ENCODE data around the gene RGS7. TPM values are rescaled to one million over a fixed set of nuclear protein-coding genes. Genes with fewer than 3 reads are reported as not detected.

The RGS7 gene
- total and polyA plus RNA-seq, 2 experiments from 2014 or later: 0.32 to 1.7 TPM

DNA sequence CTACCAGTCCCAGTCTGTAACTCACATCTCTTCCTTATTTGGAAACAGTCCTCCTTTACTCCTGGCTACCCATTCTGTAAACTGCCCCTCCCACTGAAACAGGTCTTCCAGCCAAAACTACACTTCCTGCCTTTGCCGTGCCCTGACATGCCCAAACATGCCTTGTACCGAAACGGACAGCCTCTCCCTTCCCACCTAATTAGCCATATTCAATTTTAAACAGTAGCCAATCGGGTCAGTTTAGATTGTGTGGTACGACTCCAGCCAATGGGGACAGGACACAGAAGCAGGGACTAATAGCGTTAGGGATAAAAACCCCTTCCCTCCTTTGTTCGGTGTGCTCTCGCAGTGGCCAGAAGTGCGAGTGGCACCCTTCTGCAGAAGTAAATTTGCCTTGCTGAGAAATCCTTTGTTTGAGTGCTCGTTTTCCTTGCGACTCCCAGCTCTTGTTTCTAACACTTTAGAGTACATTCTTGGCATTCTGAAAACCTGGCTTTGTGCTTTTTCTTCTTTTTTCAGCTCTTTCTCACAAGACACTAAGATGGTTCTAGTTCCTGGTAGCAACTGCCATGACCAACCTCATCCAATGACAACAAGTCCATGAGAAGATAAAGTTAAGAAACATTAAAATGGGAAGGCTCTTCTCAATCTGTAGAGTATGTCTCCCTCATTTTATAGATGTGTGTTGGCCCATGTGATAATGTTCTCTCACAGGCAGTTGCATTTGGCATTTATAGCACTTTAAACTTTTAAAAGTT is 419.9 kb downstream of the RGS7 start:
- no peaks in the 10 kb centered on the region for H4K20me1 ChIP-seq (ENCODE audit: insufficient read depth)
- H2AFZ ChIP-seq: no peak overlapping the region
- H3K4me2 ChIP-seq (ENCODE audit: unreplicated experiment): no peak overlapping the region
- no peaks in the 10 kb centered on the region for H3K27me3 ChIP-seq (replicated peaks; ENCODE audit: insufficient read depth)
- H3K79me2 ChIP-seq (ENCODE audit: insufficient read depth): no peaks in the 10 kb centered on the region
- no peak overlapping the region for H3K4me3 ChIP-seq
- no peak for TF ChIP-seq EZH2 (IDR thresholded peaks at IDR 0.05; ENCODE audit: insufficient read depth, poor library complexity, severe bottlenecking)
- TF ChIP-seq EZH2phosphoT487 (IDR thresholded peaks at IDR 0.05; ENCODE audit: insufficient read depth, low read depth): no peak
- no peak overlapping the region for H3K27ac ChIP-seq
- H3K9me3 ChIP-seq (ENCODE audit: low read depth): no peaks in the 10 kb centered on the region
- DNase-seq: no peak
- 61 to 62% methylated on average over 11 of the region's 11 CpGs for WGBS, 2 experiments (ENCODE audit: low coverage in 1 of 2, low lambda C conversion rate in 2 of 2, missing lambda C conversion rate in 2 of 2)
- no peaks in the 10 kb centered on the region for H3K4me1 ChIP-seq (ENCODE audit: insufficient read depth)
- no peaks in the 10 kb centered on the region for H3K9me2 ChIP-seq (ENCODE audit: insufficient read depth)
- H3F3A ChIP-seq (ENCODE audit: insufficient read depth): no peaks in the 10 kb centered on the region
- in situ Hi-C loops (cut with MboI): no loop called here
- H3K9ac ChIP-seq: no peak overlapping the region
- no peaks in the 10 kb centered on the region for H3K36me3 ChIP-seq (ENCODE audit: low read depth)

DNA sequence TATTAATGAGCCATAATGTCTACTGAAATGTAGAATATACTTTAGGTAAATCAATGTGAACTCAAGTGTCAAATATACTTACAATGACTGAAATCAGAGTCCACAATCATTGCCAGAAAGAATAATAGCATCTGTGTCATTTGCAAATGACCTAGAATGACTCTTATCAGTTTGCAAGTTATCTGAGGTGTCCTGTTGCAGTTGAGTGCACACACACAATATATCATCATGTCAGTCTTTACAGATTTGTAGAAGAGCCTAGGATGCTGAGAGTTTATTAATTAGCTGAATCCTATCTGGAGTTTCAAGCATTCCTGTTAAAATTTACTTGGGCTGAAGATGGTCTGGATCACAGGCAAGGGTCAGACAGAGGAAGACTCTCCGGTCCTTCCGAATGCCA is 421.1 kb downstream of the RGS7 start:
- no peak for DNase-seq
- Histone ChIP-seq H3K36me3 (ENCODE audit: low read depth) (no peaks in the 10 kb centered on the region), H2AFZ (no peak overlapping the region), H3K4me3 (no peak overlapping the region), H3K27ac (no peak overlapping the region), H3K9me3 (ENCODE audit: low read depth) (no peaks in the 10 kb centered on the region), H3F3A (ENCODE audit: insufficient read depth) (no peaks in the 10 kb centered on the region), H3K79me2 (ENCODE audit: insufficient read depth) (no peaks in the 10 kb centered on the region), H3K4me2 (ENCODE audit: unreplicated experiment) (no peak overlapping the region), H3K27me3 (replicated peaks; ENCODE audit: insufficient read depth) (no peaks in the 10 kb centered on the region; the same call in 1 of the 2 replicates), H4K20me1 (ENCODE audit: insufficient read depth) (no peaks in the 10 kb centered on the region), H3K9ac (no peak overlapping the region), H3K9me2 (ENCODE audit: insufficient read depth) (no peaks in the 10 kb centered on the region), H3K4me1 (ENCODE audit: insufficient read depth) (no peaks in the 10 kb centered on the region)
- in situ Hi-C loops (cut with MboI): no loop called here
- no peak for TF ChIP-seq EZH2 (IDR thresholded peaks at IDR 0.05; ENCODE audit: insufficient read depth, poor library complexity, severe bottlenecking)
- no peak for TF ChIP-seq EZH2phosphoT487 (IDR thresholded peaks at IDR 0.05; ENCODE audit: insufficient read depth, low read depth)
- 53 to 88% methylated on average over 2 of the region's 2 CpGs for WGBS, 2 experiments (ENCODE audit: low coverage in 1 of 2, low lambda C conversion rate in 2 of 2, missing lambda C conversion rate in 2 of 2)

DNA sequence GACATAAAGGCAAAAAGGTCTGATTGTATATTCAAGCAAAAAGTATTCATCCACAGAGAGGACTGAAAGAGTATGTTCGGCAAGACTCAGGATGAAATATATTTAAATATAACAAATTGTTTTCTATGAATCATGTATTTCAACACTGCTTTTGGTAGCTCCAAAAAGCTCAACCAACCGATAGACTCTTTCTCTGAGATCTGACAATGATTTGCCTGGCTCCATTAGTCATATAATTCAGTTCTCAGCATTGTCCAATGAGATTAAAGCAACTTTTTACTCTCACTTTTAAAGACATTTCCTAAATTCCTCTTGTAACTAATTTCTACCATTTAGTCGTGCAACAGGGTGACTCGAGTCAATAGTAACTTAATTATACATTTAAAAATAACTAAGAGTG is 426.0 kb downstream of the RGS7 start:
- no peak for TF ChIP-seq EZH2 (IDR thresholded peaks at IDR 0.05; ENCODE audit: insufficient read depth, poor library complexity, severe bottlenecking)
- TF ChIP-seq EZH2phosphoT487 (IDR thresholded peaks at IDR 0.05; ENCODE audit: insufficient read depth, low read depth): no peak
- in situ Hi-C loops (cut with MboI): no loop called here

DNA sequence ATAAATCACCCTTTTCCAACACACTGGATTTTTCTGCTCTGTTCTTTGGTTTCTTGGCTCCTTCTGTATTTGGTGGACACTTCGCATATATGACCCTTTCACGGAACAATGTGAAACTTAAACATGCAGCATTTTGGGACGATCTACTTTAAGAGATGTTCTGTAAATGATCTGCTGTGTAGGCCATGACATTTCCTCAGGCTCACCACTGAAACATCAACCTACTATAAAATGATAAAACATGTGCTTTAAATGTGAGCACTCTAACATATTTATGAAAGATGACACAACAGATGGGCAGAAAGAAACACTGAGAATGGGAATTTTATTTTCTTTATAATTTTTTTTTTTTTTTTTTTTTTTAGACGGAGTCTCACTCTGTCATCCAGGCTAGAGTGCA is 428.7 kb downstream of the RGS7 start:
- Histone ChIP-seq H3K4me2 (ENCODE audit: unreplicated experiment) (no peak overlapping the region), H3K27me3 (replicated peaks; ENCODE audit: insufficient read depth) (no peaks in the 10 kb centered on the region; the same call in 1 of the 2 replicates), H3F3A (ENCODE audit: insufficient read depth) (no peaks in the 10 kb centered on the region), H4K20me1 (ENCODE audit: insufficient read depth) (no peaks in the 10 kb centered on the region), H3K9me3 (ENCODE audit: low read depth) (no peaks in the 10 kb centered on the region), H3K9ac (no peak overlapping the region), H3K9me2 (ENCODE audit: insufficient read depth) (no peaks in the 10 kb centered on the region), H3K79me2 (ENCODE audit: insufficient read depth) (no peaks in the 10 kb centered on the region), H3K27ac (no peak overlapping the region), H2AFZ (no peak overlapping the region), H3K4me3 (no peak overlapping the region), H3K36me3 (ENCODE audit: low read depth) (no peaks in the 10 kb centered on the region), H3K4me1 (ENCODE audit: insufficient read depth) (no peaks in the 10 kb centered on the region)
- WGBS, 2 experiments (ENCODE audit: low coverage in 1 of 2, low lambda C conversion rate in 2 of 2, missing lambda C conversion rate in 2 of 2): 41 to 50% methylated on average over 4 of the region's 4 CpGs
- in situ Hi-C loops (cut with MboI): no loop called here
- TF ChIP-seq EZH2 (IDR thresholded peaks at IDR 0.05; ENCODE audit: insufficient read depth, poor library complexity, severe bottlenecking) (no peak), EZH2phosphoT487 (IDR thresholded peaks at IDR 0.05; ENCODE audit: insufficient read depth, low read depth) (no peak)
- DNase-seq: no peak

More for the DNA sequence above, 426.0 kb downstream of the RGS7 start:
- Histone ChIP-seq H3K9me2 (ENCODE audit: insufficient read depth) (no peaks in the 10 kb centered on the region), H3K4me1 (ENCODE audit: insufficient read depth) (no peaks in the 10 kb centered on the region), H3K4me3 (no peak overlapping the region), H3K36me3 (ENCODE audit: low read depth) (no peaks in the 10 kb centered on the region), H3F3A (ENCODE audit: insufficient read depth) (no peaks in the 10 kb centered on the region), H3K79me2 (ENCODE audit: insufficient read depth) (no peaks in the 10 kb centered on the region), H3K9me3 (ENCODE audit: low read depth) (no peaks in the 10 kb centered on the region), H3K9ac (no peak overlapping the region), H2AFZ (no peak overlapping the region), H4K20me1 (ENCODE audit: insufficient read depth) (no peaks in the 10 kb centered on the region), H3K27ac (no peak overlapping the region), H3K27me3 (replicated peaks; ENCODE audit: insufficient read depth) (no peaks in the 10 kb centered on the region; the same call in 1 of the 2 replicates), H3K4me2 (ENCODE audit: unreplicated experiment) (no peak overlapping the region)
- WGBS, 2 experiments (ENCODE audit: low coverage in 1 of 2, low lambda C conversion rate in 2 of 2, missing lambda C conversion rate in 2 of 2): 46 to 47% methylated on average over 4 of the region's 4 CpGs
- no peak for DNase-seq

All from GM23248 (cell line).